ENCODE data around the gene SLC35E4. TPM values are rescaled to one million over a fixed set of nuclear protein-coding genes. Genes with fewer than 3 reads are reported as not detected.
A peak's percentile ranks its signal among the peaks of the same experiment; 100 is the strongest.

SLC35E4 gene
- total and polyA plus RNA-seq, 9 of the 15 experiments (the other 6 are each of a cell fraction or from before 2014, with no cell fraction given) = 0.06 to 2.3 (median 0.86) TPM; not detected in 1

DNA sequence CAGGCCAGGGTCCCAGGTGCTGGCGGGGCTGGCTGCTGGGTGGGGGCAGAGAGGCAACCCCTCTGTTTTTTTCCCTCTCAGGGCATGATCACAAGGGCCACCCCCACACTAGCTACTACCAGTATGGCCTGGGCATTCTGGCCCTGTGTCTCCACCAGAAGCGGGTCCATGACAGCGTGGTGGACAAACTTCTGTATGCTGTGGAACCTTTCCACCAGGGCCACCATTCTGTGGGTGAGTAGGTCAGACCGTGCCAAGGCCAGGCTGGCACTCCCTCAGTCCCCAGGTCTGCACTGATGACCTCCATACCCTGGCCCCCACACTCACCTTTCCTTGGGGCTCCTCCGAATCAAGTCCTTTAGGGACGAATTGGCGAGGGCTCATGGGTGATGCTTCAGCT lies 21.3 kb upstream of the SLC35E4 start (continued):
- TF ChIP-seq, protein P1, sequence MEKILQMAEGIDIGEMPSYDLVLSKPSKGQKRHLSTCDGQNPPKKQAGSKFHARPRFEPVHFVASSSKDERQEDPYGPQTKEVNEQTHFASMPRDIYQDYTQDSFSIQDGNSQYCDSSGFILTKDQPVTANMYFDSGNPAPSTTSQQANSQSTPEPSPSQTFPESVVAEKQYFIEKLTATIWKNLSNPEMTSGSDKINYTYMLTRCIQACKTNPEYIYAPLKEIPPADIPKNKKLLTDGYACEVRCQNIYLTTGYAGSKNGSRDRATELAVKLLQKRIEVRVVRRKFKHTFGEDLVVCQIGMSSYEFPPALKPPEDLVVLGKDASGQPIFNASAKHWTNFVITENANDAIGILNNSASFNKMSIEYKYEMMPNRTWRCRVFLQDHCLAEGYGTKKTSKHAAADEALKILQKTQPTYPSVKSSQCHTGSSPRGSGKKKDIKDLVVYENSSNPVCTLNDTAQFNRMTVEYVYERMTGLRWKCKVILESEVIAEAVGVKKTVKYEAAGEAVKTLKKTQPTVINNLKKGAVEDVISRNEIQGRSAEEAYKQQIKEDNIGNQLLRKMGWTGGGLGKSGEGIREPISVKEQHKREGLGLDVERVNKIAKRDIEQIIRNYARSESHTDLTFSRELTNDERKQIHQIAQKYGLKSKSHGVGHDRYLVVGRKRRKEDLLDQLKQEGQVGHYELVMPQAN (IDR thresholded peaks at IDR 0.05; ENCODE audit: borderline replicate concordance) = no peak
- no peak for TF ChIP-seq TAF7 (tag; IDR thresholded peaks at IDR 0.05)
- no peak for TF ChIP-seq ZKSCAN1 (IDR thresholded peaks at IDR 0.05; ENCODE audit: low read depth, low read length)
- TF ChIP-seq, protein P2, sequence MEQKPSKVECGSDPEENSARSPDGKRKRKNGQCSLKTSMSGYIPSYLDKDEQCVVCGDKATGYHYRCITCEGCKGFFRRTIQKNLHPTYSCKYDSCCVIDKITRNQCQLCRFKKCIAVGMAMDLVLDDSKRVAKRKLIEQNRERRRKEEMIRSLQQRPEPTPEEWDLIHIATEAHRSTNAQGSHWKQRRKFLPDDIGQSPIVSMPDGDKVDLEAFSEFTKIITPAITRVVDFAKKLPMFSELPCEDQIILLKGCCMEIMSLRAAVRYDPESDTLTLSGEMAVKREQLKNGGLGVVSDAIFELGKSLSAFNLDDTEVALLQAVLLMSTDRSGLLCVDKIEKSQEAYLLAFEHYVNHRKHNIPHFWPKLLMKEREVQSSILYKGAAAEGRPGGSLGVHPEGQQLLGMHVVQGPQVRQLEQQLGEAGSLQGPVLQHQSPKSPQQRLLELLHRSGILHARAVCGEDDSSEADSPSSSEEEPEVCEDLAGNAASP (IDR thresholded peaks at IDR 0.05) = no peak
- TF ChIP-seq CXXC5 (CRISPR knock-in tag; IDR thresholded peaks at IDR 0.05) = no peak
- no peak for TF ChIP-seq ZFX (CRISPR knock-in tag; IDR thresholded peaks at IDR 0.05)
- no peak for TF ChIP-seq RBM14 (IDR thresholded peaks at IDR 0.05; ENCODE audit: borderline replicate concordance, insufficient read depth, low read depth, low read length)
- no peak for TF ChIP-seq SAP30 (IDR thresholded peaks at IDR 0.05; ENCODE audit: borderline replicate concordance, insufficient read depth, low read depth, low read length, poor library complexity, severe bottlenecking)

DNA sequence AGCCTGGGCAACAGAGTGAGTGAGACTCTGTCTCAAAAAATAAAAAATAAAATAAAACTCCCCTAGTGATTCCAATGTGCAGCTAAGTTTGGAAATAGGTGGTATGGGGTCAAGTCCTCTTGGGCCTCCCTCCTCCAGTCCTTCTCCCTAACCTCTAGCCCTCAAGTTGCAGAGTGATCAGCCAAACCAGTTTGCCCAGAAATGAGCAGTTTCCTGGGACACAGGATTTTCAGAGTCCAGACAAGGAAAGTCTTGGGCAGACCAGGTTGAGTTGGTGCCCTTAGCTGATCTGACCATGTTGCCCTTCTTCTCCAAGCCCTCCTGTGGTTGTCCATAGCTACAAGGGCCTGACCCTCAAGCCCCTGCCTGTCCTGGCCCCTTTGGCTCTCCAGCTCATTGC lies 20.7 kb upstream of the SLC35E4 start:
- Histone ChIP-seq H3K4me3 (no peak overlapping the region), H3K4me2 (ENCODE audit: insufficient read depth, low read length) (no peak overlapping the region), H4K20me1 (replicated peaks; ENCODE audit: control insufficient read depth, insufficient read depth, low read length) (no peaks in the 10 kb centered on the region), H3K9me1 (ENCODE audit: control insufficient read depth, insufficient read depth, low read length) (no peaks in the 10 kb centered on the region), H2AFZ (ENCODE audit: low read depth, low read length) (no peak overlapping the region), H3K4me1 (replicated peaks in 1 of 2; ENCODE audit: control insufficient read depth in 2 of 2, insufficient read depth in 2 of 2, low read length in 2 of 2) (peaks cover under 1 to 4% of the 10 kb centered on the region in 2 experiments; a peak in 3 of 5 replicates), H3K79me2 (ENCODE audit: control insufficient read depth, insufficient read depth, low read length) (no peaks in the 10 kb centered on the region), H3K9ac (ENCODE audit: insufficient read depth in 1 of 2, low read depth in 2 of 2, low read length in 2 of 2) (no peak overlapping the region), H3K27me3 (ENCODE audit: control insufficient read depth in 2 of 2, insufficient read depth in 2 of 2, low read length in 2 of 2) (no peaks in the 10 kb centered on the region), H3K27ac (ENCODE audit: extremely low read depth, low read depth, low read length) (no peak overlapping the region), H3K9me3 (replicated peaks; ENCODE audit: control insufficient read depth, insufficient read depth, low read depth, low read length) (no peaks in the 10 kb centered on the region), H3K36me3 (ENCODE audit: control insufficient read depth, insufficient read depth, low read length) (no peaks in the 10 kb centered on the region)
- DNase-seq (ENCODE audit: extremely low read depth in 1 of 4, low spot score in 3 of 4) = peak in 1 of 4 experiments; percentile 1
- no peak for ATAC-seq
- POLR2A ChIA-PET = no interaction called here
- FAIRE-seq = no peak
- no TSS peak for BruUV-seq (replicated peaks)
- CTCF ChIA-PET (ENCODE audit: low intra/inter-chr PET ratio) = no interaction called here
- intact Hi-C loops (cut with micrococcal nuclease) = no loop called here
- in situ Hi-C loops (cut with MboI) = no loop called here
- TF ChIP-seq, protein P3, sequence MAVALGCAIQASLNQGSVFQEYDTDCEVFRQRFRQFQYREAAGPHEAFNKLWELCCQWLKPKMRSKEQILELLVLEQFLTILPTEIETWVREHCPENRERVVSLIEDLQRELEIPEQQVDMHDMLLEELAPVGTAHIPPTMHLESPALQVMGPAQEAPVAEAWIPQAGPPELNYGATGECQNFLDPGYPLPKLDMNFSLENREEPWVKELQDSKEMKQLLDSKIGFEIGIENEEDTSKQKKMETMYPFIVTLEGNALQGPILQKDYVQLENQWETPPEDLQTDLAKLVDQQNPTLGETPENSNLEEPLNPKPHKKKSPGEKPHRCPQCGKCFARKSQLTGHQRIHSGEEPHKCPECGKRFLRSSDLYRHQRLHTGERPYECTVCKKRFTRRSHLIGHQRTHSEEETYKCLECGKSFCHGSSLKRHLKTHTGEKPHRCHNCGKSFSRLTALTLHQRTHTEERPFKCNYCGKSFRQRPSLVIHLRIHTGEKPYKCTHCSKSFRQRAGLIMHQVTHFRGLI (CRISPR knock-in tag; IDR thresholded peaks at IDR 0.05) = no peak
- no peak for TF ChIP-seq DPF2 (IDR thresholded peaks at IDR 0.05)
- TF ChIP-seq IRF2 (CRISPR knock-in tag; IDR thresholded peaks at IDR 0.05) = no peak
- TF ChIP-seq, protein P4, sequence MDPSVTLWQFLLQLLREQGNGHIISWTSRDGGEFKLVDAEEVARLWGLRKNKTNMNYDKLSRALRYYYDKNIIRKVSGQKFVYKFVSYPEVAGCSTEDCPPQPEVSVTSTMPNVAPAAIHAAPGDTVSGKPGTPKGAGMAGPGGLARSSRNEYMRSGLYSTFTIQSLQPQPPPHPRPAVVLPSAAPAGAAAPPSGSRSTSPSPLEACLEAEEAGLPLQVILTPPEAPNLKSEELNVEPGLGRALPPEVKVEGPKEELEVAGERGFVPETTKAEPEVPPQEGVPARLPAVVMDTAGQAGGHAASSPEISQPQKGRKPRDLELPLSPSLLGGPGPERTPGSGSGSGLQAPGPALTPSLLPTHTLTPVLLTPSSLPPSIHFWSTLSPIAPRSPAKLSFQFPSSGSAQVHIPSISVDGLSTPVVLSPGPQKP (CRISPR knock-in tag; IDR thresholded peaks at IDR 0.05) = no peak
- TF ChIP-seq E2F3 (CRISPR knock-in tag; IDR thresholded peaks at IDR 0.05) = no peak
- TF ChIP-seq MECOM (CRISPR knock-in tag; IDR thresholded peaks at IDR 0.05) = no peak
- TF ChIP-seq JUN (IDR thresholded peaks at IDR 0.05; ENCODE audit: borderline replicate concordance, low read depth, low read length) = no peak
- TF ChIP-seq JUN (CRISPR knock-in tag; IDR thresholded peaks at IDR 0.05; ENCODE audit: borderline replicate concordance) = no peak
- TF ChIP-seq ZNF263 (CRISPR knock-in tag; IDR thresholded peaks at IDR 0.05; ENCODE audit: borderline replicate concordance) = no peak
